ENCODE measurements around the gene RBCK1. TPM values are rescaled to one million over a fixed set of nuclear protein-coding genes. Genes with fewer than 3 reads are reported as not detected.

Gene RBCK1
- total and polyA plus RNA-seq, 10 of the 15 experiments (the other 5 are each of a cell fraction or from before 2014, with no cell fraction given): 14.1 to 99.7 (median 76.0) TPM

DNA sequence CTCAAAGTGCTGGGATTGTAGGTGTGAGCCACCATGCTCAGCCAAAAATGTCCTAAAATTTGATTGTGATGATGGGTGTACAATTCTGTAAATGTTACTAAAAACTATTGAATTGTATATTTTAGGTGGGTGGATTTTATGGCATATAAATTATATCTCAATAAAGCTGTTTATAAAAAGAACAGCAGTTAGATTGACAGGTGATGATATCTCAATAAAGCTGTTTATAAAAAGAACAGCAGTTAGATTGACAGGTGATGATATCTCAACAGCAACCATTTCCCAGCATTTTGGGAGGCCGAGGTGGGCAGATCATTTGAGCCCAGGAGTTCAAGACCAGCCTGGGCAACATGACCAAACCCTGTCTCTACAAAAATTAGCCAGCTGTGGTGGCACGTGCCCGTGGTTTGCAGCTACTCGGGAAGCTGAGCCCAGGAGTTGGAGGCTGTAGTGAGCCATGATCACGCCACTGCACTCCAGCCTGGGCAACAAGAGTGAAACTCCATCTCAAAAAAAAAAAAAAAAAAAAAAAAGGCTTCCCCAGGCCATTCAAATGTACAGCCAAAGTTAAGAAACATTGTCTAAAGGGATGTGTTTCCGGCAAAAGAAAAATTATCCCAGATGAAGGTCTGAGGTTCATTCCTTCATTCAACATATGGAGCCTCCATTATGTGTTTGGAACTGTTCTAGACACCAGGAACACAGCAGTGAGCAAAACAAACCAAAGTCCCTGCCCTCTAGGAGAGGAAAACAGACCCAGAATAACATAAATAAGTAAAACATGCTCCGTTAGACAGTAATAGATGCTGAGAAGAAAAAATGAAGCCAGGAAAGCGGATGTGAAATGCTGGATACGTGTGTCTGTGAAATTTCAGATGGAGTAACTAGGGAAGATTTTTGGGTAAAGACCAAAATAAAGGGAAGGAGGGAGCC lies 1.6 kb upstream of the RBCK1 start:
- Histone ChIP-seq H3K36me3 (ENCODE audit: control insufficient read depth in 2 of 2, insufficient read depth in 2 of 2, low read length in 1 of 2) (0 out of 4 replicates have a peak, but pooled peaks cover 0 to 10% of the 10 kb centered on the region in 2 experiments), H3K4me3 (0 out of 2 replicates have a peak overlapping the region, but pooled peaks have one; percentile 33), H3K9me3 (replicated peaks; ENCODE audit: control insufficient read depth, insufficient read depth, low read length) (no peaks in the 10 kb centered on the region; the same call in 1 of the 3 replicates), H3K27me3 (replicated peaks in 1 of 2; ENCODE audit: control insufficient read depth in 2 of 2, insufficient read depth in 2 of 2, low read length in 1 of 2) (no peaks in the 10 kb centered on the region; a peak in 1 of 4 replicates), H3K79me2 (ENCODE audit: control insufficient read depth, insufficient read depth, low read length) (peaks cover 33% of the 10 kb centered on the region), H3K4me1 (ENCODE audit: control insufficient read depth, insufficient read depth, low read length) (peaks cover 5% of the 10 kb centered on the region; the same call in 1 of the 2 replicates), H2AFZ (ENCODE audit: control insufficient read depth, low read depth, low read length) (peak overlapping the region; percentile 82), H3K27ac (ENCODE audit: control insufficient read depth, insufficient read depth) (no peak overlapping the region), H3K9ac (ENCODE audit: control insufficient read depth, insufficient read depth, low read length) (peak overlapping the region; percentile 60; the same call in 1 of the 2 replicates), H3K4me2 (ENCODE audit: control insufficient read depth, insufficient read depth) (peak overlapping the region; percentile 81), H4K20me1 (ENCODE audit: control insufficient read depth, insufficient read depth) (no peaks in the 10 kb centered on the region)
- ChIA-PET POLR2A (interaction anchor here (0.6 to 1.2 kb wide), 4 partner anchors 24 to 52 kb away, joined by 4 read pairs; partner anchors contain the start of gene TRIB3), CTCF (interaction anchor here (0.7 to 2.6 kb wide), 10 partner anchors 22 to 155 kb away, joined by 3 to 16 read pairs (median 4); no protein-coding TSS in a partner anchor), RAD21 (ENCODE audit: unreplicated experiment) (interaction anchor here (1.0 to 1.3 kb wide), 6 partner anchors 24 to 72 kb away, joined by 3 to 4 read pairs (median 4); no protein-coding TSS in a partner anchor), SMC1A (ENCODE audit: uncharacterized antibody, unreplicated experiment) (interaction anchor here (0.7 to 1.6 kb wide), 6 partner anchors 23 to 114 kb away, joined by 3 to 8 read pairs (median 3); no protein-coding TSS in a partner anchor)
- FAIRE-seq: no peak
- no peak for ATAC-seq
- DNase-seq (ENCODE audit: low read depth, low spot score): no peak
- BruUV-seq (replicated peaks): no TSS peak
- TF ChIP-seq ZSCAN29 (IDR thresholded peaks at IDR 0.05): no peak
- TF ChIP-seq PKNOX1 (IDR thresholded peaks at IDR 0.05): 0 out of 2 replicates have a peak, but pooled peaks have one; percentile 11
- 91% methylated on average over 9 of the region's 9 CpGs for WGBS (ENCODE audit: insufficient coverage, insufficient replicate concordance, low lambda C conversion rate, missing lambda C conversion rate)
- in situ Hi-C loops (cut with MboI) (no loop called here), intact Hi-C loops (cut with micrococcal nuclease; ENCODE audit: unreplicated experiment) (loop anchor here (1.0 to 2.0 kb wide), 2 partner anchors 26 to 73 kb away; partner anchors contain the start of gene TRIB3)

All from GM12878 (cell line).